Loucy (cell line): ENCODE results near the gene MYO9A.

Experiments
- EZH2phosphoT487 ChIP-seq: fragments of 200-600 bp; IDR thresholded peaks from 2 replicates; pipeline ENCODE4 v1.6.1; 2018; ENCODE audit warnings: antibody characterized with exemption, mild to moderate bottlenecking, moderate library complexity, borderline replicate concordance
- TF ChIP-seq, protein P1 (sequence below): fragments of 200-600 bp; sonication (generic); conservative IDR thresholded peaks from 2 replicates; pipeline ENCODE4 v1.5.1; 2014; ENCODE audit warnings: mild to moderate bottlenecking, antibody characterized with exemption, low read length

DNA sequence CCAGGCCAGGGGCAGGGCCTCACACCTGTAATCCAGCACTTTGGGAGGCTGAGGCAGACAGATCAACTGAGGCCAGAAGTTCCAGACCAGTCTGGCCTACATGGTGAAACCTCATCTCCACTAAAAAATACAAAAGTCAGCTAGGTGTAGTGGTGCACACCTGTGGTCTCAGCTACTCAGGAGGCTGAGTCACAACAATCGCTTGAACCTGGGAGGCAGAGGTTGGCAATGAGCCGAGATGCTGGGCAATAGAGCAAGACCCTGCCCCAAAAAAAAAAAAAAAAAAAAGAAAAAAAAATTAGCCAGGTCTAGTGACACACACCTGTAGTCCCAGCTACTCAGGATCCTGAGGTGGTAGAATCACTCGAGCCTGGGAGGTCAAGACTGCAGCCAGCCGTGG, 18.8 kb downstream of the MYO9A start:
- TF ChIP-seq, protein P1, sequence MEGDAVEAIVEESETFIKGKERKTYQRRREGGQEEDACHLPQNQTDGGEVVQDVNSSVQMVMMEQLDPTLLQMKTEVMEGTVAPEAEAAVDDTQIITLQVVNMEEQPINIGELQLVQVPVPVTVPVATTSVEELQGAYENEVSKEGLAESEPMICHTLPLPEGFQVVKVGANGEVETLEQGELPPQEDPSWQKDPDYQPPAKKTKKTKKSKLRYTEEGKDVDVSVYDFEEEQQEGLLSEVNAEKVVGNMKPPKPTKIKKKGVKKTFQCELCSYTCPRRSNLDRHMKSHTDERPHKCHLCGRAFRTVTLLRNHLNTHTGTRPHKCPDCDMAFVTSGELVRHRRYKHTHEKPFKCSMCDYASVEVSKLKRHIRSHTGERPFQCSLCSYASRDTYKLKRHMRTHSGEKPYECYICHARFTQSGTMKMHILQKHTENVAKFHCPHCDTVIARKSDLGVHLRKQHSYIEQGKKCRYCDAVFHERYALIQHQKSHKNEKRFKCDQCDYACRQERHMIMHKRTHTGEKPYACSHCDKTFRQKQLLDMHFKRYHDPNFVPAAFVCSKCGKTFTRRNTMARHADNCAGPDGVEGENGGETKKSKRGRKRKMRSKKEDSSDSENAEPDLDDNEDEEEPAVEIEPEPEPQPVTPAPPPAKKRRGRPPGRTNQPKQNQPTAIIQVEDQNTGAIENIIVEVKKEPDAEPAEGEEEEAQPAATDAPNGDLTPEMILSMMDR: no peak
- no peak for TF ChIP-seq EZH2phosphoT487
